Neural progenitor cell (in vitro differentiated cells): Measurements from ENCODE around the gene ELP1. TPM values are rescaled to one million over a fixed set of nuclear protein-coding genes. Genes with fewer than 3 reads are reported as not detected.

ENCODE experiments used
- DNase-seq: peaks from one replicate; pipeline ENCODE4 v3.0.0-alpha.2; 2016; ENCODE audit warnings: low spot score
- H2AFZ ChIP-seq: fragments of 200-600 bp; sonication (generic); replicated peaks from 2 replicates; pipeline ENCODE4 v1.6.1; 2016; ENCODE audit warnings: antibody characterized with exemption
- H3F3A ChIP-seq: fragments of 200-600 bp; sonication (generic); 2 replicates; pipeline ENCODE4 v1.6.1; 2016; ENCODE audit warnings: antibody characterized with exemption, low read depth
- H3K27ac ChIP-seq: fragments of 200-600 bp; sonication (generic); 2 replicates; pipeline ENCODE4 v1.5.1; 2016; ENCODE audit warnings: mild to moderate bottlenecking
- H3K27me3 ChIP-seq: fragments of 200-600 bp; sonication (generic); 2 replicates; pipeline ENCODE4 v1.6.1; 2016; ENCODE audit warnings: mild to moderate bottlenecking, moderate library complexity
- H3K36me3 ChIP-seq: fragments of 200-600 bp; sonication (generic); 2 replicates; pipeline ENCODE4 v1.5.1; 2016
- H3K4me1 ChIP-seq: fragments of 200-600 bp; sonication (generic); 2 replicates; pipeline ENCODE4 v1.6.1; 2016; ENCODE audit warnings: mixed run types
- H3K4me2 ChIP-seq: fragments of 200-600 bp; sonication (generic); 2 replicates; pipeline ENCODE4 v1.6.1; 2016
- H3K4me3 ChIP-seq: fragments of 200-600 bp; sonication (generic); 2 replicates; pipeline ENCODE4 v1.5.1; 2016
- H3K79me2 ChIP-seq: fragments of 200-600 bp; sonication (generic); 2 replicates; pipeline ENCODE4 v1.6.1; 2016; ENCODE audit warnings: low read depth
- H3K9ac ChIP-seq: fragments of 200-600 bp; sonication (generic); 2 replicates; pipeline ENCODE4 v1.6.1; 2016
- H3K9me3 ChIP-seq: fragments of 200-600 bp; sonication (generic); 2 replicates; pipeline ENCODE4 v1.5.1; 2016; ENCODE audit warnings: low read depth
- H4K20me1 ChIP-seq: fragments of 200-600 bp; sonication (generic); 2 replicates; pipeline ENCODE4 v1.6.1; 2016; ENCODE audit warnings: low read depth
- H3K27ac Mint-ChIP-seq: 3 replicates; pipeline ENCODE4 v1.8.0; 2021; ENCODE audit warnings: mixed read lengths
- H3K27me3 Mint-ChIP-seq: 2 replicates; pipeline ENCODE4 v1.8.0; 2022; ENCODE audit warnings: low read depth, mild to moderate bottlenecking, inconsistent platforms, moderate library complexity, mixed read lengths; ENCODE audit not compliant: insufficient read depth
- H3K36me3 Mint-ChIP-seq: 3 replicates; pipeline ENCODE4 v1.8.0; 2021; ENCODE audit warnings: mixed read lengths
- H3K4me1 Mint-ChIP-seq: 3 replicates; pipeline ENCODE4 v1.8.0; 2021; ENCODE audit warnings: mixed read lengths
- H3K4me3 Mint-ChIP-seq: 3 replicates; pipeline ENCODE4 v1.8.0; 2021; ENCODE audit warnings: mild to moderate bottlenecking, moderate library complexity, mixed read lengths
- H3K9me3 Mint-ChIP-seq: 3 replicates; pipeline ENCODE4 v1.8.0; 2020; ENCODE audit warnings: mixed read lengths
- EZH2 ChIP-seq: fragments of 200-600 bp; sonication (generic); IDR thresholded peaks from 2 replicates; pipeline ENCODE4 v1.6.1; 2017; ENCODE audit warnings: antibody characterized with exemption, mild to moderate bottlenecking, moderate library complexity
- EZH2phosphoT487 ChIP-seq: fragments of 200-600 bp; sonication (generic); IDR thresholded peaks from 2 replicates; pipeline ENCODE4 v1.6.1; 2017; ENCODE audit warnings: antibody characterized with exemption
- total RNA-seq: library from RNA; depleted of rRNA; stranded (reverse); fragments of >200 nt; gene quantifications from 2 replicates; pipeline ENCODE4 v1.2.3, GENCODE V29; 2015; ENCODE audit warnings: low replicate concordance
- TF ChIP-seq, protein P1 (sequence below): fragments of 200-600 bp; sonication (generic); IDR thresholded peaks from 2 replicates; pipeline ENCODE4 v1.5.1; 2017; ENCODE audit warnings: antibody characterized with exemption, mild to moderate bottlenecking

ELP1 gene
- total RNA-seq, 1 donor from 2014 or later: 97.2 TPM

DNA sequence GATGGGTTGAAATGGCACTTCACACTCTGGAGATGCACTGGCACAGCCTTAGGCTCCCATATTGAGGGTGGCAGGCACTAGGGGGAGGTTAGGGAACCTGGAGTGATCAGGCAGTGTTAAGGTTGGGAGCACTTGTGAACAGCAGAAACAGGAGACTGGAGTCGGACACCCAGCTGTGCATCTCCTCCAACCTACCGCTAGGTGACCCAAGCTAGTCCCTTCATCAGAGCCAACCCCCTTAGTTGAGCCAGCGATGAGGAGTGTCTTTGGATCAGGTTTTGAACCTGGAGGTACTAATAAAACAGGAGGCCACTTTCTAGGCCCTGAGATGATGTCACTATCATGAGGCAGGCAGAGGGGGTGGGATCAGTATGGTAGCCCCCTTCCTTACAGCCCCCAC is 79.8 kb downstream of the ELP1 start:
- DNase-seq: no peak
- Mint-ChIP-seq H3K36me3 (no peaks in the 10 kb centered on the region), H3K4me1 (peaks cover 8% of the 10 kb centered on the region), H3K27me3 (peaks cover 9% of the 10 kb centered on the region), H3K9me3 (peaks cover 2% of the 10 kb centered on the region), H3K27ac (no peak overlapping the region), H3K4me3 (no peak overlapping the region)
- no peak overlapping the region for H2AFZ ChIP-seq
- no peaks in the 10 kb centered on the region for H3K36me3 ChIP-seq
- no peaks in the 10 kb centered on the region for H3F3A ChIP-seq
- no peaks in the 10 kb centered on the region for H3K27me3 ChIP-seq
- H3K9me3 ChIP-seq: no peaks in the 10 kb centered on the region
- H3K4me2 ChIP-seq: no peak overlapping the region
- no peak for TF ChIP-seq EZH2
- TF ChIP-seq, protein P1, sequence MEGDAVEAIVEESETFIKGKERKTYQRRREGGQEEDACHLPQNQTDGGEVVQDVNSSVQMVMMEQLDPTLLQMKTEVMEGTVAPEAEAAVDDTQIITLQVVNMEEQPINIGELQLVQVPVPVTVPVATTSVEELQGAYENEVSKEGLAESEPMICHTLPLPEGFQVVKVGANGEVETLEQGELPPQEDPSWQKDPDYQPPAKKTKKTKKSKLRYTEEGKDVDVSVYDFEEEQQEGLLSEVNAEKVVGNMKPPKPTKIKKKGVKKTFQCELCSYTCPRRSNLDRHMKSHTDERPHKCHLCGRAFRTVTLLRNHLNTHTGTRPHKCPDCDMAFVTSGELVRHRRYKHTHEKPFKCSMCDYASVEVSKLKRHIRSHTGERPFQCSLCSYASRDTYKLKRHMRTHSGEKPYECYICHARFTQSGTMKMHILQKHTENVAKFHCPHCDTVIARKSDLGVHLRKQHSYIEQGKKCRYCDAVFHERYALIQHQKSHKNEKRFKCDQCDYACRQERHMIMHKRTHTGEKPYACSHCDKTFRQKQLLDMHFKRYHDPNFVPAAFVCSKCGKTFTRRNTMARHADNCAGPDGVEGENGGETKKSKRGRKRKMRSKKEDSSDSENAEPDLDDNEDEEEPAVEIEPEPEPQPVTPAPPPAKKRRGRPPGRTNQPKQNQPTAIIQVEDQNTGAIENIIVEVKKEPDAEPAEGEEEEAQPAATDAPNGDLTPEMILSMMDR: peak; percentile 11
- no peak overlapping the region for H3K4me3 ChIP-seq
- H4K20me1 ChIP-seq: no peaks in the 10 kb centered on the region
- H3K4me1 ChIP-seq: no peaks in the 10 kb centered on the region
- H3K9ac ChIP-seq: no peak overlapping the region
- no peaks in the 10 kb centered on the region for H3K79me2 ChIP-seq
- H3K27ac ChIP-seq: no peak overlapping the region

DNA sequence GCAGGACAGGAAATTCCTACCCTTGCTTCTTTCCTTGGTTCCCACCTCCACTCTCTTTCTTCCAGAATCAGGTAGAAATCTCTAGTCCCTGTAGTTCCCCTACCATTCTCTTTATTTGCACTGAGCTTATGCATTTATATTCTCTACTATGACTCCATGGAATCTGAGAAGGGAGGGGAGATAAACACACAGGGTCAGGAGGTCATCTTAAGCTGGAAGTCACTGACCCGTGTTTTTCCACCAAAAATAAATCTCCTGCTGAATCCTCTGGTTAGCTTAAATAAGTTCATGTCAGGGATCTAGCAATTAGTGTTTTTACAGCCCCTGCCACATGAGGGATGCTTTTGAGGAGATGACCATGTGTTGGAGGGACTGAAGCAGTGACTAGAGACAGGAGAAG is 81.8 kb downstream of the ELP1 start:
- no peak overlapping the region for H2AFZ ChIP-seq

DNA sequence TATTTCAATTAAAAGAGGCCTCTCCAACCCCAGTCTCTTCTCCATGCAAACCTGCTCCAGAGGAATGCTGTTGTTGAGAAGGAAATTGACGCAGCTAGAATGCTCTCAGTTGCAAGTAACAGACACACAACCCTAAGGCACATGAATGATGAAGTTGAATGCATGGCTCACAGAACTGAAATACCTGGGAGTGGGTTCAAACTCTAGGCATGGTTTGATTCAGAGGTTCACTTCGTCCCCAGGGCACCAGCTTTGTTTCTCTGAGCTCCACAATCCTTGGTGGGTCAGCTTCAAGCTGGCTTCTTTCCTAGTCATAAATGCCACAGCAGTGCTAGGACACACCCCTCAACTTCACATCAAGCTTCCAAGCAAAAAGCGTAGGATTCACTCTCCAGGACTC is 82.8 kb downstream of the ELP1 start:
- H3K27me3 Mint-ChIP-seq: peaks cover 4% of the 10 kb centered on the region
- H3K4me1 ChIP-seq: no peaks in the 10 kb centered on the region
- H3K79me2 ChIP-seq: no peaks in the 10 kb centered on the region
- H3K36me3 Mint-ChIP-seq: no peaks in the 10 kb centered on the region
- H3K9me3 ChIP-seq: no peaks in the 10 kb centered on the region
- H2AFZ ChIP-seq: no peak overlapping the region
- no peak overlapping the region for H3K27ac ChIP-seq
- no peaks in the 10 kb centered on the region for H3K27me3 ChIP-seq
- H3K9ac ChIP-seq: no peak overlapping the region
- H3K4me2 ChIP-seq: no peak overlapping the region
- no peak overlapping the region for H3K4me3 Mint-ChIP-seq
- TF ChIP-seq, protein P1: no peak
- TF ChIP-seq EZH2 (no peak), EZH2phosphoT487 (no peak)
- H3F3A ChIP-seq: no peaks in the 10 kb centered on the region
- DNase-seq: no peak
- peaks cover 8% of the 10 kb centered on the region for H3K4me1 Mint-ChIP-seq
- H3K9me3 Mint-ChIP-seq: peaks cover 2% of the 10 kb centered on the region
- H3K36me3 ChIP-seq: no peaks in the 10 kb centered on the region
- H3K4me3 ChIP-seq: no peak overlapping the region
- peak overlapping the region; percentile 78 for H3K27ac Mint-ChIP-seq
- no peaks in the 10 kb centered on the region for H4K20me1 ChIP-seq

More for the DNA sequence above, 81.8 kb downstream of the ELP1 start:
- no peak overlapping the region for H3K4me2 ChIP-seq
- no peak overlapping the region for H3K4me3 ChIP-seq
- no peak overlapping the region for H3K9ac ChIP-seq
- TF ChIP-seq EZH2 (no peak), EZH2phosphoT487 (no peak)
- TF ChIP-seq, protein P1: no peak
- H3K27ac ChIP-seq: no peak overlapping the region
- no peaks in the 10 kb centered on the region for H4K20me1 ChIP-seq
- no peaks in the 10 kb centered on the region for H3K27me3 ChIP-seq
- Mint-ChIP-seq H3K27ac (no peak overlapping the region), H3K4me1 (peaks cover 8% of the 10 kb centered on the region), H3K9me3 (peaks cover 2% of the 10 kb centered on the region), H3K27me3 (peaks cover 4% of the 10 kb centered on the region), H3K36me3 (no peaks in the 10 kb centered on the region), H3K4me3 (no peak overlapping the region)
- H3F3A ChIP-seq: no peaks in the 10 kb centered on the region
- H3K9me3 ChIP-seq: no peaks in the 10 kb centered on the region
- no peaks in the 10 kb centered on the region for H3K4me1 ChIP-seq
- no peaks in the 10 kb centered on the region for H3K36me3 ChIP-seq
- no peak for DNase-seq
- H3K79me2 ChIP-seq: no peaks in the 10 kb centered on the region
